ENCODE data around the gene CYP46A1.

CYP46A1 gene

GRCh38 chr14:99772371-99773283 lies 88.5 kb downstream of the CYP46A1 start:
- H3K9ac ChIP-seq (ENCODE audit: low read length): no peak overlapping the region
- H2AFZ ChIP-seq (ENCODE audit: low read length): no peak overlapping the region
- H3K36me3 ChIP-seq (ENCODE audit: insufficient read depth, low read length): no peaks in the 10 kb centered on the region
- no peaks in the 10 kb centered on the region for H3K9me2 ChIP-seq (ENCODE audit: low read depth, low read length)
- H3K4me1 ChIP-seq (ENCODE audit: insufficient read depth, low read length, severe bottlenecking): no peaks in the 10 kb centered on the region
- no peak overlapping the region for H3K4me2 ChIP-seq (ENCODE audit: low read length)
- no peaks in the 10 kb centered on the region for H3K9me3 ChIP-seq (ENCODE audit: low read length)
- H4K20me1 ChIP-seq (ENCODE audit: insufficient read depth, low read length): no peaks in the 10 kb centered on the region
- H3F3A ChIP-seq (ENCODE audit: insufficient read depth, low read length): no peaks in the 10 kb centered on the region
- no peaks in the 10 kb centered on the region for H3K79me2 ChIP-seq (ENCODE audit: insufficient read depth, low read length)
- H3K27ac ChIP-seq (ENCODE audit: low read depth, low read length, poor library complexity, severe bottlenecking): no peak overlapping the region
- H3K4me3 ChIP-seq (ENCODE audit: low read depth, low read length, poor library complexity, severe bottlenecking): no peak overlapping the region
- peaks cover 8% of the 10 kb centered on the region for H3K27me3 ChIP-seq (ENCODE audit: insufficient read depth, low read length)
- TF ChIP-seq EZH2 (IDR thresholded peaks at IDR 0.05; ENCODE audit: borderline replicate concordance, low read length): no peak
- TF ChIP-seq, protein P1, sequence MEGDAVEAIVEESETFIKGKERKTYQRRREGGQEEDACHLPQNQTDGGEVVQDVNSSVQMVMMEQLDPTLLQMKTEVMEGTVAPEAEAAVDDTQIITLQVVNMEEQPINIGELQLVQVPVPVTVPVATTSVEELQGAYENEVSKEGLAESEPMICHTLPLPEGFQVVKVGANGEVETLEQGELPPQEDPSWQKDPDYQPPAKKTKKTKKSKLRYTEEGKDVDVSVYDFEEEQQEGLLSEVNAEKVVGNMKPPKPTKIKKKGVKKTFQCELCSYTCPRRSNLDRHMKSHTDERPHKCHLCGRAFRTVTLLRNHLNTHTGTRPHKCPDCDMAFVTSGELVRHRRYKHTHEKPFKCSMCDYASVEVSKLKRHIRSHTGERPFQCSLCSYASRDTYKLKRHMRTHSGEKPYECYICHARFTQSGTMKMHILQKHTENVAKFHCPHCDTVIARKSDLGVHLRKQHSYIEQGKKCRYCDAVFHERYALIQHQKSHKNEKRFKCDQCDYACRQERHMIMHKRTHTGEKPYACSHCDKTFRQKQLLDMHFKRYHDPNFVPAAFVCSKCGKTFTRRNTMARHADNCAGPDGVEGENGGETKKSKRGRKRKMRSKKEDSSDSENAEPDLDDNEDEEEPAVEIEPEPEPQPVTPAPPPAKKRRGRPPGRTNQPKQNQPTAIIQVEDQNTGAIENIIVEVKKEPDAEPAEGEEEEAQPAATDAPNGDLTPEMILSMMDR (IDR thresholded peaks at IDR 0.05; ENCODE audit: low read length): no peak

DNA sequence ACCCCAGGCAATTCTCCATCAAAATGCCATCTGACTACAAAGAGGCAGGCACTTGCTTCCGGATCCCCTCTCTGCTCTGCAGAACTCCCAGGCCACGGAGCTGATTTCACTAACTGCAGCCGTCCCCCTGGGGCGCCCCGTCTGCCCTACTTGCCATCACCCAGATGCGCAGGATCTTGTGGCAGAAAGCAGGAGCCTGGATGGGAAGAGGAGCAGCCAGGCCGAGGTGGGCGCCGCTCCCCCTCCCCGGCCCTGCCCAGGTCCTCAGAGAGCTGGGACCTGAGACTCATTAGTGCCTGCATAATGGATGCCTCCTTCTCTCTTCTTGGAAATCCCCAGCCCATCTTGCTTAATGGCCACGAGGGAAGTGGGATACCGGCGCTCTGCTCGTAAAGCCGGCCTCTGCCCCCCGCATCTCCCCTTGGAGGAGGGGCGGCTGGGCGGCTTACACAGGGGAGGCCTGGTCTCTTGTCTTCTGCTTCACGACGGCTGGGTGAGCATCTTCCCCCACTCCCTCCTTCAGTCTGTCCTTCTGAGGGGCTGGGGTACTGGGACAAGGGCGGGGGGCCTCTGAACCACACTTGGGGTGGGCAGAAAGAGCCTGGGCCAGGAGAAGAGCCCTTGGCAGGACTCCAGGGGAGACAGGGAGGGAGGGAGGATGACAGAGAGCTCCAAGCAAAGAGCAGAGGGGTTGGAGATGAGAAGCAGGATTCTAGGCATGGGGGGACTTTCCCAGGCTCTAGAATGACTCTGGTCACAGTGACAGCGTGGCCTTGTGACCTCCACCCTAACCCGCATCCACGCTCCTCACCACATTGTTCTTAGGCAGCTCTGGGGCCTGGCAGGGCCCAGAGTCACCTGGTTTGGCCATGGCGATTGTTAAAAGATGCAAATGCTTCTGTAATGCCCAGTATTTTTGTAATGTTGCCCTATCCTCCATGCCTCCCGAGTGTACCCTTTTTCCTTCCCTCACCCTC lies 89.7 kb downstream of the CYP46A1 start:
- TF ChIP-seq, protein P1 (IDR thresholded peaks at IDR 0.05; ENCODE audit: low read length): no peak
- no peak for TF ChIP-seq EZH2 (IDR thresholded peaks at IDR 0.05; ENCODE audit: borderline replicate concordance, low read length)
- Histone ChIP-seq H3K4me3 (ENCODE audit: low read depth, low read length, poor library complexity, severe bottlenecking) (no peak overlapping the region), H3K9me2 (ENCODE audit: low read depth, low read length) (no peaks in the 10 kb centered on the region), H3K79me2 (ENCODE audit: insufficient read depth, low read length) (no peaks in the 10 kb centered on the region), H3K9me3 (ENCODE audit: low read length) (no peaks in the 10 kb centered on the region), H3F3A (ENCODE audit: insufficient read depth, low read length) (no peaks in the 10 kb centered on the region), H3K27ac (ENCODE audit: low read depth, low read length, poor library complexity, severe bottlenecking) (no peak overlapping the region), H3K27me3 (ENCODE audit: insufficient read depth, low read length) (peaks cover 4% of the 10 kb centered on the region; the same call in 1 of the 2 replicates), H4K20me1 (ENCODE audit: insufficient read depth, low read length) (no peaks in the 10 kb centered on the region), H3K9ac (ENCODE audit: low read length) (no peak overlapping the region), H2AFZ (ENCODE audit: low read length) (no peak overlapping the region), H3K36me3 (ENCODE audit: insufficient read depth, low read length) (no peaks in the 10 kb centered on the region), H3K4me2 (ENCODE audit: low read length) (no peak overlapping the region), H3K4me1 (ENCODE audit: insufficient read depth, low read length, severe bottlenecking) (no peaks in the 10 kb centered on the region)

DNA sequence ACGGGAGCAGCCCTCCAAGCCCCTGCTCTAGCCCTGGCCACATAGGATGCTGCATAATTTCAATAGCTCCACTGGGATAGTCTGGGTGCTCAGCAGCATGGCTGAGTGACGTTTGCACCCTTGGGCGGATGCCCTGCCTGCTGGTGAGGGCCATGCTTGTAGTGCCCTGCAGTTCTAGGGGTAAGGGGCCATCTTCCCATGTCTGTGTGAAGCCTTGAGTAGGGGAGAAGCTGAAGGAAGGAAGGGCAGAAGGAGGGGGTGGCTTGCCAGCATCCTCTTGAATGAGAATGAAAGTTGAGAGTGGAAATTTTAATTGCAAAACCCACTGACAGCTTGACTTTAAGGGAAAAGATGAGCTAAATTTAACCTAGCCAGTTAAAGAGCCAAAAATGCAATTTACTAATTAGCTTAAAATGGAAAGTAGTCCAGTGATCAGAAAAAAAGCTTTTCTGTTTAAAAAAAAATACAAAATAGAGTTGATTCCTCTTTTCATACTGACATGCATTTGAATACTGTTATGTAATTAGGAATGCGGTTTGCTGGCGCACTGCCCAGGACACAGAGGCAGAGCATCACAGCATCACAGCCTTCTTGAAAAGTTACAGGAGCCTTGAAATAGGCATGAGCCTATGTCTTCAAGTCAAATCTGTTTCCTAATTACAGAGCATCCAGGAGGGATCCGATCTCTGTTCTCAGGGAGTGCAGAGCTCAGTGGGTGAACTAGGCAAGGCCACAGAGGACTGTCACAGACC lies 90.6 kb downstream of the CYP46A1 start:
- no peaks in the 10 kb centered on the region for H3K9me2 ChIP-seq (ENCODE audit: low read depth, low read length)
- H3K9me3 ChIP-seq (ENCODE audit: low read length): no peaks in the 10 kb centered on the region
- no peaks in the 10 kb centered on the region for H4K20me1 ChIP-seq (ENCODE audit: insufficient read depth, low read length)
- no peak overlapping the region for H3K9ac ChIP-seq (ENCODE audit: low read length)
- H3K4me1 ChIP-seq (ENCODE audit: insufficient read depth, low read length, severe bottlenecking): no peaks in the 10 kb centered on the region
- H2AFZ ChIP-seq (ENCODE audit: low read length): no peak overlapping the region
- H3F3A ChIP-seq (ENCODE audit: insufficient read depth, low read length): no peaks in the 10 kb centered on the region
- TF ChIP-seq, protein P1 (IDR thresholded peaks at IDR 0.05; ENCODE audit: low read length): no peak
- TF ChIP-seq EZH2 (IDR thresholded peaks at IDR 0.05; ENCODE audit: borderline replicate concordance, low read length): no peak
- no peaks in the 10 kb centered on the region for H3K79me2 ChIP-seq (ENCODE audit: insufficient read depth, low read length)
- H3K27ac ChIP-seq (ENCODE audit: low read depth, low read length, poor library complexity, severe bottlenecking): no peak overlapping the region
- H3K4me2 ChIP-seq (ENCODE audit: low read length): no peak overlapping the region
- 0 out of 2 replicates have a peak, but pooled peaks cover 4% of the 10 kb centered on the region for H3K27me3 ChIP-seq (ENCODE audit: insufficient read depth, low read length)
- H3K36me3 ChIP-seq (ENCODE audit: insufficient read depth, low read length): no peaks in the 10 kb centered on the region
- no peak overlapping the region for H3K4me3 ChIP-seq (ENCODE audit: low read depth, low read length, poor library complexity, severe bottlenecking)
